ENCODE results near the gene ENHO. TPM values are rescaled to one million over a fixed set of nuclear protein-coding genes. Genes with fewer than 3 reads are reported as not detected.

Gene ENHO
- total and polyA plus RNA-seq, 2 experiments from 2014 or later = 13.8 to 19.7 TPM

DNA sequence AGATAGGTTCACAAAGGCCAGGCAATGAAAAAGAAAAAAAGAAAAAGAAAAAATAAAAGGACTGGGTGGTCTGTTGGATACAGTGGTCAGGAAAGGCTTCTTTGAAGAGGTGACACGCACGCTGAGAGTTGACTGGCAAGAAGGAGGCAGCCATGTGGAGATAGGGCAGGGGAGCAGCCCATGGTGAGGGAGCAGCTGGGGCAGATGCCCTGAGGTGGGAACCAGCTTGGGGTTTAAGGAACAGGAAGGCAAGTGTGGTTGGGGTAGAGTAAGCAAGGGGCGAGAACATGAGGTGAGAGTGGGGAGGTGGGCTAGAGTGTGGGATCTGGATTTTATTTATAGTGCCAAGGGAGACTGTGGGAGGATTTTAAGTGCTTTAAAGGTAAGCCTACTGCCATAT lies 6.8 kb downstream of the ENHO start:
- no peaks in the 10 kb centered on the region for H3K36me3 ChIP-seq (ENCODE audit: insufficient read depth)
- Mint-ChIP-seq H3K4me3 (no peak overlapping the region), H3K27ac (no peak overlapping the region), H3K9me3 (no peaks in the 10 kb centered on the region; the same call in 2 of the 3 replicates), H3K27me3 (ENCODE audit: insufficient read depth, low read depth, poor library complexity) (peaks cover 11% of the 10 kb centered on the region), H3K4me1 (peaks cover 31% of the 10 kb centered on the region), H3K36me3 (ENCODE audit: low read depth) (no peaks in the 10 kb centered on the region)
- ATAC-seq (no peak), DNase-seq (ENCODE audit: low spot score) (no peak)
- H3K9me2 ChIP-seq (ENCODE audit: insufficient read depth) = peaks cover 4% of the 10 kb centered on the region; the same call in 1 of the 2 replicates
- no peaks in the 10 kb centered on the region; the same call in 1 of the 2 replicates for H3F3A ChIP-seq (replicated peaks; ENCODE audit: low read depth)
- no peak overlapping the region for H3K27ac ChIP-seq (ENCODE audit: low read depth)
- no peak overlapping the region for H2AFZ ChIP-seq
- H4K20me1 ChIP-seq (replicated peaks; ENCODE audit: insufficient read depth) = no peaks in the 10 kb centered on the region
- H3K79me2 ChIP-seq (replicated peaks; ENCODE audit: insufficient read depth) = no peaks in the 10 kb centered on the region
- H3K27me3 ChIP-seq (ENCODE audit: insufficient read depth) = no peaks in the 10 kb centered on the region
- H3K4me2 ChIP-seq = no peak overlapping the region
- no peak overlapping the region for H3K4me3 ChIP-seq
- TF ChIP-seq ZNF331 (CRISPR knock-in tag; IDR thresholded peaks at IDR 0.05; ENCODE audit: low read depth) (no peak), EZH2 (IDR thresholded peaks at IDR 0.05; ENCODE audit: low read depth, unreplicated experiment) (no peak), STAT1 (IDR thresholded peaks at IDR 0.05; ENCODE audit: unreplicated experiment) (no peak), JUNB (IDR thresholded peaks at IDR 0.05; ENCODE audit: unreplicated experiment) (no peak), POLR2AphosphoS5 (IDR thresholded peaks at IDR 0.05; ENCODE audit: low read depth) (no peak), NANOG (IDR thresholded peaks at IDR 0.05; ENCODE audit: borderline replicate concordance) (no peak), CREB1 (CRISPR knock-in tag; IDR thresholded peaks at IDR 0.05; ENCODE audit: low read depth) (no peak), EZH2phosphoT487 (IDR thresholded peaks at IDR 0.05; ENCODE audit: unreplicated experiment) (no peak)
- TF ChIP-seq, protein P1, sequence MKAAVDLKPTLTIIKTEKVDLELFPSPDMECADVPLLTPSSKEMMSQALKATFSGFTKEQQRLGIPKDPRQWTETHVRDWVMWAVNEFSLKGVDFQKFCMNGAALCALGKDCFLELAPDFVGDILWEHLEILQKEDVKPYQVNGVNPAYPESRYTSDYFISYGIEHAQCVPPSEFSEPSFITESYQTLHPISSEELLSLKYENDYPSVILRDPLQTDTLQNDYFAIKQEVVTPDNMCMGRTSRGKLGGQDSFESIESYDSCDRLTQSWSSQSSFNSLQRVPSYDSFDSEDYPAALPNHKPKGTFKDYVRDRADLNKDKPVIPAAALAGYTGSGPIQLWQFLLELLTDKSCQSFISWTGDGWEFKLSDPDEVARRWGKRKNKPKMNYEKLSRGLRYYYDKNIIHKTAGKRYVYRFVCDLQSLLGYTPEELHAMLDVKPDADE (IDR thresholded peaks at IDR 0.05) = no peak
- TF ChIP-seq, protein P2, sequence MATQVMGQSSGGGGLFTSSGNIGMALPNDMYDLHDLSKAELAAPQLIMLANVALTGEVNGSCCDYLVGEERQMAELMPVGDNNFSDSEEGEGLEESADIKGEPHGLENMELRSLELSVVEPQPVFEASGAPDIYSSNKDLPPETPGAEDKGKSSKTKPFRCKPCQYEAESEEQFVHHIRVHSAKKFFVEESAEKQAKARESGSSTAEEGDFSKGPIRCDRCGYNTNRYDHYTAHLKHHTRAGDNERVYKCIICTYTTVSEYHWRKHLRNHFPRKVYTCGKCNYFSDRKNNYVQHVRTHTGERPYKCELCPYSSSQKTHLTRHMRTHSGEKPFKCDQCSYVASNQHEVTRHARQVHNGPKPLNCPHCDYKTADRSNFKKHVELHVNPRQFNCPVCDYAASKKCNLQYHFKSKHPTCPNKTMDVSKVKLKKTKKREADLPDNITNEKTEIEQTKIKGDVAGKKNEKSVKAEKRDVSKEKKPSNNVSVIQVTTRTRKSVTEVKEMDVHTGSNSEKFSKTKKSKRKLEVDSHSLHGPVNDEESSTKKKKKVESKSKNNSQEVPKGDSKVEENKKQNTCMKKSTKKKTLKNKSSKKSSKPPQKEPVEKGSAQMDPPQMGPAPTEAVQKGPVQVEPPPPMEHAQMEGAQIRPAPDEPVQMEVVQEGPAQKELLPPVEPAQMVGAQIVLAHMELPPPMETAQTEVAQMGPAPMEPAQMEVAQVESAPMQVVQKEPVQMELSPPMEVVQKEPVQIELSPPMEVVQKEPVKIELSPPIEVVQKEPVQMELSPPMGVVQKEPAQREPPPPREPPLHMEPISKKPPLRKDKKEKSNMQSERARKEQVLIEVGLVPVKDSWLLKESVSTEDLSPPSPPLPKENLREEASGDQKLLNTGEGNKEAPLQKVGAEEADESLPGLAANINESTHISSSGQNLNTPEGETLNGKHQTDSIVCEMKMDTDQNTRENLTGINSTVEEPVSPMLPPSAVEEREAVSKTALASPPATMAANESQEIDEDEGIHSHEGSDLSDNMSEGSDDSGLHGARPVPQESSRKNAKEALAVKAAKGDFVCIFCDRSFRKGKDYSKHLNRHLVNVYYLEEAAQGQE (IDR thresholded peaks at IDR 0.05; ENCODE audit: unreplicated experiment) = no peak
- TF ChIP-seq, protein P3, sequence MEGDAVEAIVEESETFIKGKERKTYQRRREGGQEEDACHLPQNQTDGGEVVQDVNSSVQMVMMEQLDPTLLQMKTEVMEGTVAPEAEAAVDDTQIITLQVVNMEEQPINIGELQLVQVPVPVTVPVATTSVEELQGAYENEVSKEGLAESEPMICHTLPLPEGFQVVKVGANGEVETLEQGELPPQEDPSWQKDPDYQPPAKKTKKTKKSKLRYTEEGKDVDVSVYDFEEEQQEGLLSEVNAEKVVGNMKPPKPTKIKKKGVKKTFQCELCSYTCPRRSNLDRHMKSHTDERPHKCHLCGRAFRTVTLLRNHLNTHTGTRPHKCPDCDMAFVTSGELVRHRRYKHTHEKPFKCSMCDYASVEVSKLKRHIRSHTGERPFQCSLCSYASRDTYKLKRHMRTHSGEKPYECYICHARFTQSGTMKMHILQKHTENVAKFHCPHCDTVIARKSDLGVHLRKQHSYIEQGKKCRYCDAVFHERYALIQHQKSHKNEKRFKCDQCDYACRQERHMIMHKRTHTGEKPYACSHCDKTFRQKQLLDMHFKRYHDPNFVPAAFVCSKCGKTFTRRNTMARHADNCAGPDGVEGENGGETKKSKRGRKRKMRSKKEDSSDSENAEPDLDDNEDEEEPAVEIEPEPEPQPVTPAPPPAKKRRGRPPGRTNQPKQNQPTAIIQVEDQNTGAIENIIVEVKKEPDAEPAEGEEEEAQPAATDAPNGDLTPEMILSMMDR (conservative IDR thresholded peaks at IDR 0.05; ENCODE audit: low read depth in 2 of 2) = no peak
- TF ChIP-seq, protein P4, sequence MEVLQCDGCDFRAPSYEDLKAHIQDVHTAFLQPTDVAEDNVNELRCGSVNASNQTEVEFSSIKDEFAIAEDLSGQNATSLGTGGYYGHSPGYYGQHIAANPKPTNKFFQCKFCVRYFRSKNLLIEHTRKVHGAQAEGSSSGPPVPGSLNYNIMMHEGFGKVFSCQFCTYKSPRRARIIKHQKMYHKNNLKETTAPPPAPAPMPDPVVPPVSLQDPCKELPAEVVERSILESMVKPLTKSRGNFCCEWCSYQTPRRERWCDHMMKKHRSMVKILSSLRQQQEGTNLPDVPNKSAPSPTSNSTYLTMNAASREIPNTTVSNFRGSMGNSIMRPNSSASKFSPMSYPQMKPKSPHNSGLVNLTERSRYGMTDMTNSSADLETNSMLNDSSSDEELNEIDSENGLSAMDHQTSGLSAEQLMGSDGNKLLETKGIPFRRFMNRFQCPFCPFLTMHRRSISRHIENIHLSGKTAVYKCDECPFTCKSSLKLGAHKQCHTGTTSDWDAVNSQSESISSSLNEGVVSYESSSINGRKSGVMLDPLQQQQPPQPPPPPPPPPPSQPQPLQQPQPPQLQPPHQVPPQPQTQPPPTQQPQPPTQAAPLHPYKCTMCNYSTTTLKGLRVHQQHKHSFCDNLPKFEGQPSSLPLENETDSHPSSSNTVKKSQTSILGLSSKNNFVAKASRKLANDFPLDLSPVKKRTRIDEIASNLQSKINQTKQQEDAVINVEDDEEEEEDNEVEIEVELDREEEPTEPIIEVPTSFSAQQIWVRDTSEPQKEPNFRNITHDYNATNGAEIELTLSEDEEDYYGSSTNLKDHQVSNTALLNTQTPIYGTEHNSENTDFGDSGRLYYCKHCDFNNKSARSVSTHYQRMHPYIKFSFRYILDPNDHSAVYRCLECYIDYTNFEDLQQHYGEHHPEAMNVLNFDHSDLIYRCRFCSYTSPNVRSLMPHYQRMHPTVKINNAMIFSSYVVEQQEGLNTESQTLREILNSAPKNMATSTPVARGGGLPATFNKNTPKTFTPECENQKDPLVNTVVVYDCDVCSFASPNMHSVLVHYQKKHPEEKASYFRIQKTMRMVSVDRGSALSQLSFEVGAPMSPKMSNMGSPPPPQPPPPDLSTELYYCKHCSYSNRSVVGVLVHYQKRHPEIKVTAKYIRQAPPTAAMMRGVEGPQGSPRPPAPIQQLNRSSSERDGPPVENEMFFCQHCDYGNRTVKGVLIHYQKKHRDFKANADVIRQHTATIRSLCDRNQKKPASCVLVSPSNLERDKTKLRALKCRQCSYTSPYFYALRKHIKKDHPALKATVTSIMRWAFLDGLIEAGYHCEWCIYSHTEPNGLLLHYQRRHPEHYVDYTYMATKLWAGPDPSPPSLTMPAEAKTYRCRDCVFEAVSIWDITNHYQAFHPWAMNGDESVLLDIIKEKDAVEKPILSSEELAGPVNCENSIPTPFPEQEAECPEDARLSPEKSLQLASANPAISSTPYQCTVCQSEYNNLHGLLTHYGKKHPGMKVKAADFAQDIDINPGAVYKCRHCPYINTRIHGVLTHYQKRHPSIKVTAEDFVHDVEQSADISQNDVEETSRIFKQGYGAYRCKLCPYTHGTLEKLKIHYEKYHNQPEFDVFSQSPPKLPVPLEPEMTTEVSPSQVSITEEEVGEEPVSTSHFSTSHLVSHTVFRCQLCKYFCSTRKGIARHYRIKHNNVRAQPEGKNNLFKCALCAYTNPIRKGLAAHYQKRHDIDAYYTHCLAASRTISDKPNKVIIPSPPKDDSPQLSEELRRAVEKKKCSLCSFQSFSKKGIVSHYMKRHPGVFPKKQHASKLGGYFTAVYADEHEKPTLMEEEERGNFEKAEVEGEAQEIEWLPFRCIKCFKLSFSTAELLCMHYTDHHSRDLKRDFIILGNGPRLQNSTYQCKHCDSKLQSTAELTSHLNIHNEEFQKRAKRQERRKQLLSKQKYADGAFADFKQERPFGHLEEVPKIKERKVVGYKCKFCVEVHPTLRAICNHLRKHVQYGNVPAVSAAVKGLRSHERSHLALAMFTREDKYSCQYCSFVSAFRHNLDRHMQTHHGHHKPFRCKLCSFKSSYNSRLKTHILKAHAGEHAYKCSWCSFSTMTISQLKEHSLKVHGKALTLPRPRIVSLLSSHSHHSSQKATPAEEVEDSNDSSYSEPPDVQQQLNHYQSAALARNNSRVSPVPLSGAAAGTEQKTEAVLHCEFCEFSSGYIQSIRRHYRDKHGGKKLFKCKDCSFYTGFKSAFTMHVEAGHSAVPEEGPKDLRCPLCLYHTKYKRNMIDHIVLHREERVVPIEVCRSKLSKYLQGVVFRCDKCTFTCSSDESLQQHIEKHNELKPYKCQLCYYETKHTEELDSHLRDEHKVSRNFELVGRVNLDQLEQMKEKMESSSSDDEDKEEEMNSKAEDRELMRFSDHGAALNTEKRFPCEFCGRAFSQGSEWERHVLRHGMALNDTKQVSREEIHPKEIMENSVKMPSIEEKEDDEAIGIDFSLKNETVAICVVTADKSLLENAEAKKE (CRISPR knock-in tag; IDR thresholded peaks at IDR 0.05) = no peak
- peaks cover 30% of the 10 kb centered on the region for H3K4me1 ChIP-seq (ENCODE audit: insufficient read depth)

All from GM23338 (cell line).